SU-DHL-6 (cell line): ENCODE results near the gene SEPTIN2.
A peak's percentile ranks its signal among the peaks of the same experiment; 100 is the strongest.

ENCODE experiments used
- H2AFZ ChIP-seq: fragments of 200-600 bp; sonication (generic); 2 replicates; pipeline ENCODE4 v1.6.1; 2014; ENCODE audit warnings: low read depth, mild to moderate bottlenecking, moderate library complexity, mixed read lengths, antibody characterized with exemption, low read length; ENCODE audit not compliant: severe bottlenecking
- H3F3A ChIP-seq: fragments of 200-600 bp; shearing (Covaris generic); 2 replicates; pipeline ENCODE4 v1.6.0; 2016; ENCODE audit warnings: antibody characterized with exemption, mild to moderate bottlenecking; ENCODE audit not compliant: insufficient read depth
- H3K27ac ChIP-seq: fragments of 200-600 bp; sonication (generic); 2 replicates; pipeline ENCODE4 v1.5.1; 2016; ENCODE audit warnings: low read depth, mild to moderate bottlenecking, low read length, moderate library complexity, mixed read lengths
- H3K27me3 ChIP-seq: fragments of 200-600 bp; sonication (generic), shearing (Covaris generic); 2 replicates; pipeline ENCODE4 v1.6.0; 2014; ENCODE audit warnings: mild to moderate bottlenecking, low read length
- H3K36me3 ChIP-seq: fragments of 200-600 bp; sonication (generic); 2 replicates; pipeline ENCODE4 v1.6.1; 2014; ENCODE audit warnings: mild to moderate bottlenecking, low read length, mixed read lengths
- H3K4me2 ChIP-seq: fragments of 300-600, 200-600 bp; shearing (Covaris generic), sonication (generic); 2 replicates; pipeline ENCODE4 v1.6.0; 2014; ENCODE audit warnings: low read length, low read depth, mild to moderate bottlenecking; ENCODE audit not compliant: poor library complexity, severe bottlenecking
- H3K4me3 ChIP-seq: fragments of 200-600 bp; sonication (generic); 2 replicates; pipeline ENCODE4 v1.5.1; 2014; ENCODE audit warnings: antibody characterized with exemption, low read length, mild to moderate bottlenecking, mixed read lengths; ENCODE audit not compliant: insufficient read depth, poor library complexity, severe bottlenecking
- H3K79me2 ChIP-seq: fragments of 200-600 bp; sonication (generic); 2 replicates; pipeline ENCODE4 v1.6.1; 2014; ENCODE audit warnings: mild to moderate bottlenecking, low read length, moderate library complexity; ENCODE audit not compliant: insufficient read depth
- H3K9ac ChIP-seq: fragments of 200-600 bp; sonication (generic); 2 replicates; pipeline ENCODE4 v1.7.0; 2014; ENCODE audit warnings: mild to moderate bottlenecking, low read length
- H3K9me2 ChIP-seq: fragments of 200-600 bp; sonication (generic); replicated peaks from 2 replicates; pipeline ENCODE4 v1.6.1; 2014; ENCODE audit warnings: low read length; ENCODE audit not compliant: insufficient read depth
- H3K9me3 ChIP-seq: fragments of 200-600 bp; sonication (generic); 2 replicates; pipeline ENCODE4 v1.6.1; 2014; ENCODE audit warnings: low read length, mixed read lengths; ENCODE audit not compliant: insufficient read depth
- H4K20me1 ChIP-seq: fragments of 200-600 bp; sonication (generic); 2 replicates; pipeline ENCODE4 v1.6.1; 2014; ENCODE audit warnings: low read depth, mild to moderate bottlenecking, antibody characterized with exemption, low read length, moderate library complexity, mixed read lengths
- CTCF ChIP-seq: fragments of 200-600 bp; sonication (generic); IDR thresholded peaks from one replicate; pipeline ENCODE4 v1.5.1; 2017; ENCODE audit warnings: antibody characterized with exemption, mild to moderate bottlenecking, low read length, moderate library complexity; ENCODE audit not compliant: insufficient read depth, poor library complexity, severe bottlenecking
- EZH2phosphoT487 ChIP-seq: fragments of 200-600 bp; sonication (generic), shearing (Covaris generic); conservative IDR thresholded peaks from 2 replicates; pipeline ENCODE4 v1.6.1; 2018; ENCODE audit warnings: mild to moderate bottlenecking, antibody characterized with exemption, low read length, moderate library complexity, mixed read lengths

The SEPTIN2 gene

GRCh38 chr2:241271706-241272302 lies 43.9 kb upstream of the SEPTIN2 start:
- no peak overlapping the region for H2AFZ ChIP-seq
- peak overlapping the region; percentile 67 for H3K4me3 ChIP-seq
- peaks cover 57% of the 10 kb centered on the region for H3K79me2 ChIP-seq
- H4K20me1 ChIP-seq = peaks cover 17% of the 10 kb centered on the region
- peaks cover 7% of the 10 kb centered on the region; the same call in 1 of the 2 replicates for H3F3A ChIP-seq
- no peaks in the 10 kb centered on the region for H3K9me3 ChIP-seq
- H3K9me2 ChIP-seq = no peaks in the 10 kb centered on the region
- TF ChIP-seq EZH2phosphoT487 (no peak), CTCF (no peak)
- no peak overlapping the region; the same call in 1 of the 2 replicates for H3K27ac ChIP-seq
- H3K4me2 ChIP-seq = peak overlapping the region; percentile 62
- H3K36me3 ChIP-seq = 0 out of 2 replicates have a peak, but pooled peaks cover 8% of the 10 kb centered on the region
- peak overlapping the region; percentile 69 for H3K9ac ChIP-seq
- H3K27me3 ChIP-seq = no peaks in the 10 kb centered on the region

GRCh38 chr2:241272303-241273209 lies 43.2 kb upstream of the SEPTIN2 start:
- Histone ChIP-seq H3K4me2 (peak overlapping the region; percentile 62), H3K9me2 (no peaks in the 10 kb centered on the region), H2AFZ (no peak overlapping the region), H3K9ac (peak overlapping the region; percentile 69), H3K79me2 (peaks cover 65% of the 10 kb centered on the region), H3K27me3 (no peaks in the 10 kb centered on the region), H4K20me1 (peaks cover 23% of the 10 kb centered on the region), H3K36me3 (0 out of 2 replicates have a peak, but pooled peaks cover 8% of the 10 kb centered on the region), H3K27ac (no peak overlapping the region; the same call in 1 of the 2 replicates), H3K9me3 (no peaks in the 10 kb centered on the region), H3F3A (peaks cover 7% of the 10 kb centered on the region; the same call in 1 of the 2 replicates), H3K4me3 (peak overlapping the region; percentile 67)
- TF ChIP-seq EZH2phosphoT487 (no peak), CTCF (no peak)

- no peaks in the 10 kb centered on the region for H3K27me3 ChIP-seq
- H3K4me2 ChIP-seq = peak overlapping the region; percentile 53
- peak overlapping the region; percentile 36; the same call in 1 of the 2 replicates for H3K9ac ChIP-seq
- TF ChIP-seq CTCF (no peak), EZH2phosphoT487 (no peak)
- H3K36me3 ChIP-seq = 0 out of 2 replicates have a peak, but pooled peaks cover 5% of the 10 kb centered on the region
- peak overlapping the region; percentile 32 for H3K4me3 ChIP-seq
- peaks cover 72% of the 10 kb centered on the region for H3K79me2 ChIP-seq
- no peaks in the 10 kb centered on the region for H3K9me3 ChIP-seq
- no peak overlapping the region for H3K27ac ChIP-seq
- H3F3A ChIP-seq = peaks cover 7% of the 10 kb centered on the region; the same call in 1 of the 2 replicates
- no peaks in the 10 kb centered on the region for H3K9me2 ChIP-seq
- peaks cover 20% of the 10 kb centered on the region for H4K20me1 ChIP-seq
- H2AFZ ChIP-seq = no peak overlapping the region
These were observed 42.3 kb upstream of the SEPTIN2 start for GRCh38 chr2:241273210-241274020.
